ENCODE measurements around the gene NRG4. TPM values are rescaled to one million over a fixed set of nuclear protein-coding genes. Genes with fewer than 3 reads are reported as not detected.

The NRG4 gene
- total and polyA plus RNA-seq, 9 of the 15 experiments (the other 6 are each of a cell fraction or from before 2014, with no cell fraction given) = 0.33 to 2.5 (median 0.76) TPM

- TF ChIP-seq POLR2AphosphoS5 (IDR thresholded peaks at IDR 0.05; ENCODE audit: control insufficient read depth, insufficient read depth, low read depth, low read length) = peak; percentile 91
- peak; percentile 34; the same call in 1 of the 2 replicates for TF ChIP-seq SOX6 (IDR thresholded peaks at IDR 0.05)
- peak; percentile 62; the same call in 1 of the 2 replicates for TF ChIP-seq SMARCA4 (IDR thresholded peaks at IDR 0.05)
- peak; percentile 48; the same call in 1 of the 2 replicates for TF ChIP-seq ETV1 (tag; conservative IDR thresholded peaks at IDR 0.05; ENCODE audit: low read depth)
- peak; percentile 26; the same call in 1 of the 2 replicates for TF ChIP-seq MTA2 (IDR thresholded peaks at IDR 0.05; ENCODE audit: low read depth)
- no peak for TF ChIP-seq ZNF134 (CRISPR knock-in tag; conservative IDR thresholded peaks at IDR 0.05)
- TF ChIP-seq KLF16 (IDR thresholded peaks at IDR 0.05) = peak; percentile 80
- TF ChIP-seq SMAD4 (CRISPR knock-in tag; conservative IDR thresholded peaks at IDR 0.05) = peak; percentile 87
- peak; percentile 76 to 85 for TF ChIP-seq FOXK2 (conservative IDR thresholded peaks at IDR 0.05 in 1 of 2, IDR thresholded peaks at IDR 0.05 in 1 of 2; ENCODE audit: low read depth in 2 of 2)
- TF ChIP-seq BDP1 (IDR thresholded peaks at IDR 0.05; ENCODE audit: insufficient read depth, insufficient read length) = no peak
- no peak for TF ChIP-seq DNMT1 (IDR thresholded peaks at IDR 0.05)
- no peak for TF ChIP-seq USF1 (CRISPR knock-in tag; IDR thresholded peaks at IDR 0.05)
- no peak for TF ChIP-seq ATF4 (CRISPR knock-in tag; IDR thresholded peaks at IDR 0.05)
- TF ChIP-seq NCOR1 (IDR thresholded peaks at IDR 0.05) = peak; percentile 85
- peak; percentile 79 for TF ChIP-seq ARID1B (IDR thresholded peaks at IDR 0.05)
- TF ChIP-seq ZNF639 (CRISPR knock-in tag; conservative IDR thresholded peaks at IDR 0.05 in 1 of 2, IDR thresholded peaks at IDR 0.05 in 1 of 2) = 0 out of 4 replicates have a peak, but pooled peaks of 1 of the 2 experiments have one; percentile 36
- peak; percentile 54 for TF ChIP-seq CXXC5 (CRISPR knock-in tag; IDR thresholded peaks at IDR 0.05)
- TF ChIP-seq MNT (conservative IDR thresholded peaks at IDR 0.05) = peak in 1 of 2 experiments; percentile 36; a peak in 1 of 4 replicates
- peak; percentile 55 for TF ChIP-seq STAT5A (IDR thresholded peaks at IDR 0.05; ENCODE audit: borderline replicate concordance, low read length)
- peak; percentile 89; the same call in 1 of the 2 replicates for TF ChIP-seq ADNP (tag; IDR thresholded peaks at IDR 0.05)
These were observed 110.1 kb downstream of the NRG4 start (continued) for GRCh38 chr15:75902129-75902557.
